RWPE2 (cell line): ENCODE results near the gene EXOSC2.

ENCODE experiments used
- ATAC-seq: fragments of 200-7000 bp; cut with Tn5 transposase; 3 replicates; pipeline ENCODE4 v1.9.1; 2021; ENCODE audit warnings: low read depth
- DNase-seq: peaks from one replicate; pipeline ENCODE4 v3.0.0-alpha.2; 2020; ENCODE audit warnings: low spot score
- H3K27ac ChIP-seq: fragments of 450-650 bp; 2 replicates; pipeline ENCODE4 v1.5.1; 2017; ENCODE audit warnings: mild to moderate bottlenecking; ENCODE audit not compliant: poor library complexity, severe bottlenecking
- H3K27me3 ChIP-seq: fragments of 250-450 bp; sonication (Bioruptor Pico); 2 replicates; pipeline ENCODE4 v1.5.1; 2021; ENCODE audit warnings: mild to moderate bottlenecking, moderate library complexity; ENCODE audit not compliant: insufficient read depth, poor library complexity, severe bottlenecking
- H3K36me3 ChIP-seq: fragments of 250-450 bp; sonication (Bioruptor Pico); 2 replicates; pipeline ENCODE4 v1.5.1; 2020; ENCODE audit warnings: low read depth, mild to moderate bottlenecking, moderate library complexity
- H3K4me1 ChIP-seq: fragments of 250-450 bp; sonication (Bioruptor Pico); 2 replicates; pipeline ENCODE4 v1.5.1; 2021; ENCODE audit warnings: mild to moderate bottlenecking, moderate library complexity; ENCODE audit not compliant: insufficient read depth, poor library complexity, severe bottlenecking
- H3K4me3 ChIP-seq: fragments of 250-450 bp; sonication (Bioruptor Pico); 2 replicates; pipeline ENCODE4 v1.5.1; 2021; ENCODE audit warnings: mild to moderate bottlenecking, moderate library complexity; ENCODE audit not compliant: severe bottlenecking
- H3K9me3 ChIP-seq: fragments of 250-450 bp; sonication (Bioruptor Pico); 2 replicates; pipeline ENCODE4 v1.5.1; 2021; ENCODE audit warnings: mild to moderate bottlenecking, moderate library complexity; ENCODE audit not compliant: severe bottlenecking
- TF ChIP-seq, protein P1 (sequence below): fragments of 450-650 bp; IDR thresholded peaks from one replicate; pipeline ENCODE4 v1.5.1; 2017; ENCODE audit warnings: mild to moderate bottlenecking, moderate library complexity; ENCODE audit not compliant: poor library complexity, severe bottlenecking

The EXOSC2 gene

GRCh38 chr9:130735566-130735965, 42.0 kb downstream of the EXOSC2 start:
- Histone ChIP-seq H3K4me1 (peaks cover 14% of the 10 kb centered on the region), H3K27ac (no peak overlapping the region), H3K9me3 (peaks cover 12% of the 10 kb centered on the region), H3K27me3 (no peaks in the 10 kb centered on the region), H3K36me3 (no peaks in the 10 kb centered on the region), H3K4me3 (no peak overlapping the region)
- ATAC-seq (no peak), DNase-seq (no peak)
- TF ChIP-seq, protein P1, sequence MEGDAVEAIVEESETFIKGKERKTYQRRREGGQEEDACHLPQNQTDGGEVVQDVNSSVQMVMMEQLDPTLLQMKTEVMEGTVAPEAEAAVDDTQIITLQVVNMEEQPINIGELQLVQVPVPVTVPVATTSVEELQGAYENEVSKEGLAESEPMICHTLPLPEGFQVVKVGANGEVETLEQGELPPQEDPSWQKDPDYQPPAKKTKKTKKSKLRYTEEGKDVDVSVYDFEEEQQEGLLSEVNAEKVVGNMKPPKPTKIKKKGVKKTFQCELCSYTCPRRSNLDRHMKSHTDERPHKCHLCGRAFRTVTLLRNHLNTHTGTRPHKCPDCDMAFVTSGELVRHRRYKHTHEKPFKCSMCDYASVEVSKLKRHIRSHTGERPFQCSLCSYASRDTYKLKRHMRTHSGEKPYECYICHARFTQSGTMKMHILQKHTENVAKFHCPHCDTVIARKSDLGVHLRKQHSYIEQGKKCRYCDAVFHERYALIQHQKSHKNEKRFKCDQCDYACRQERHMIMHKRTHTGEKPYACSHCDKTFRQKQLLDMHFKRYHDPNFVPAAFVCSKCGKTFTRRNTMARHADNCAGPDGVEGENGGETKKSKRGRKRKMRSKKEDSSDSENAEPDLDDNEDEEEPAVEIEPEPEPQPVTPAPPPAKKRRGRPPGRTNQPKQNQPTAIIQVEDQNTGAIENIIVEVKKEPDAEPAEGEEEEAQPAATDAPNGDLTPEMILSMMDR: no peak

GRCh38 chr9:130736834-130737233, 43.3 kb downstream of the EXOSC2 start:
- no peak for DNase-seq
- no peak overlapping the region for H3K27ac ChIP-seq
- TF ChIP-seq, protein P1: no peak
- H3K9me3 ChIP-seq: peaks cover 14% of the 10 kb centered on the region
- no peak overlapping the region for H3K4me3 ChIP-seq
- no peaks in the 10 kb centered on the region for H3K27me3 ChIP-seq
- H3K36me3 ChIP-seq: no peaks in the 10 kb centered on the region
- H3K4me1 ChIP-seq: peaks cover 14% of the 10 kb centered on the region
- no peak for ATAC-seq

DNA sequence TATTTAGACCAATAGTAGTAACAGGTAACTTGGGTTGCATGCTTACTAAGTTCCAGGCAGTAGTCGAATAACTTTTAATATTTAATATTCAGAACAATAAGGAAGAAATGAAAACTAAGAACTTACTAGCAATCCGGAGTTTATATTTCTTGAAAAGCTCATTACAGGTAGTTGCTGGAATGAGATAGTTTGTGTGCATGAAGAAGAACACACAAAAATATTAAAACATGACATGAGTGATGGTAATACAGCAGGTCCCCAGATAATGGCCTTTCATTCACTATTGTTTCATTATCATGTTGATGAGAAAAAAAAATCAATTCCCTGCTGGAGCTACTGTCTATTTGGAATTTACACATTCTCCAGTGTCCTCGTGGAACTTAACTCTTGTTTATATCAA, 44.7 kb downstream of the EXOSC2 start:
- no peaks in the 10 kb centered on the region for H3K36me3 ChIP-seq
- ATAC-seq (no peak), DNase-seq (no peak)
- H3K27me3 ChIP-seq: no peaks in the 10 kb centered on the region
- H3K27ac ChIP-seq: no peak overlapping the region
- H3K9me3 ChIP-seq: peaks cover 10% of the 10 kb centered on the region
- TF ChIP-seq, protein P1: no peak
- no peak overlapping the region for H3K4me3 ChIP-seq
- H3K4me1 ChIP-seq: peaks cover 7% of the 10 kb centered on the region

DNA sequence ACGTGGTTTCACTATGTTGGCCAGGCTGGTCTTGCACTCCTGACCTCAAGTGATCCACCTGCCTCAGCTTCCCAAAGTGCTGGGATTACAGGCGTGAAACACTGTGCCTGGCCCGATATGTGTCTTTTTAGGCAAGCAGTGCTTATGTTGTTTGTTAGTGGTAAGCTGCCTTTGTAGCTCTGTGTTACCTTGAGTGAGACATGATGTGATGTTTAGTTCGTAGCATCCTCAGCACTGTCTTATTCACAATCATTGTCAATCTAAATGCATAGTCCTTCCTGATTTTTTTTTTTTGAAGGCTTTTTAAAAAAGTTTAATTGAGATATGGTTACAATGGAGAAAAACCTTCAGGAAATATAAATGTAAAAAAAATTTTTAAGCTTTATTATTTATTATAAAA, 45.5 kb downstream of the EXOSC2 start:
- DNase-seq (no peak), ATAC-seq (no peak)
- Histone ChIP-seq H3K9me3 (peaks cover 10% of the 10 kb centered on the region), H3K4me1 (peaks cover 7% of the 10 kb centered on the region), H3K36me3 (no peaks in the 10 kb centered on the region), H3K27ac (no peak overlapping the region), H3K27me3 (no peaks in the 10 kb centered on the region), H3K4me3 (no peak overlapping the region)
- TF ChIP-seq, protein P1: no peak

DNA sequence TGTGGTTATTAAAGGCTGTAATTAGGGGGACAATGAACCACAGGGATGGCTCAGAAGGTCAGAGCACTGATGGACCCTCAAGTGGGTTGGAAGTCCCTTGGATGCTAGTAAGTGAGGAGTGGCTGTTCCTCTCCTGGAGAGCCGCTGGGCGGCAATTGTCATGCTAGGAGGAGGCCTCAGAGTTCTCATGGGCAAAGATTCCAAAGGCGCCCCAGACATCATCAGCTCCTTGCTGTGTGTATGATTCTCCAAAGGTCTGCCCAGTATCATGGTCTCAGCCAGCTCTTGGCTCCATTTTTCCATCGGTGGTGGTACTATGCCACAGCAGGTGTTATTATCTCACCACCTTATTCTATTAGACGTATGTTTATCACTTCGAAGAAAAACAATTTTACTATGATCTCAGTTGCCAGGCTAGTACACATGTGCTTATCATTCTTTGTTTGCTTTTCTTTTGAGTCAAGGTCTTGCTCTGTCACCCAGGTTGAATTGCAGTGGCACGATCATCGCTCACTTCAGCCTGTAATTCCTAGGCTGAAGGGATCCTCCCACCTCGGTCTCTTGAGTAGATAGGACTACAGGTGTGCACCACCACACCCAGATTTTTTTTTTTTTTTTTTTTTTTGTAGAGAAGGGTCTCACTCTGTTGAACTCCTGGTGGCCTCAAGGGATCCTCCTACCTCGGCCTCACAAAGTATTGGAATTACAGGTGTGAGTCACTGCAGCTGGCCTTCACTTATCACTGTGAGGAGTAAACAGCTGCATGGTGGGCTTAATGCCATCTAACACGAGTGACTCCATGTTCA, 46.8 kb downstream of the EXOSC2 start:
- ATAC-seq: no peak
- Histone ChIP-seq H3K9me3 (peaks cover 10% of the 10 kb centered on the region), H3K4me3 (no peak overlapping the region), H3K36me3 (no peaks in the 10 kb centered on the region), H3K27ac (no peak overlapping the region), H3K27me3 (no peaks in the 10 kb centered on the region), H3K4me1 (peaks cover 7% of the 10 kb centered on the region)
- DNase-seq: no peak
- TF ChIP-seq, protein P1: no peak
